Activated CD4-positive, alpha-beta T cell treated with anti-CD3 and anti-CD28 coated beads, Interleukin-2, amount 50 U/mL, for 24 hours (primary cell): ENCODE data around the gene COX11.
A peak's percentile ranks its signal among the peaks of the same experiment; 100 is the strongest.

Source experiments
- DNase-seq, 2 donors: peaks; one replicate each; pipeline ENCODE4 v3.0.0-alpha.2; 2020; ENCODE audit warnings: low read depth in 1 of 2, low spot score in 1 of 2

COX11 gene

GRCh38 chr17:54968988-54969332 is 506 bp upstream of the COX11 start:
- DNase-seq, result peak in 1 of 2 donors; percentile 9

GRCh38 chr17:54967621-54968261 is 713 bp downstream of the COX11 start:
- peak in 1 of 2 donors; percentile 21 for DNase-seq

GRCh38 chr17:54956791-54957190 is 11.7 kb downstream of the COX11 start:
- DNase-seq, result no peak

- DNase-seq, result no peak
Observed at GRCh38 chr17:54951286-54951685, 17.2 kb downstream of the COX11 start.

- no peak for DNase-seq
Observed at GRCh38 chr17:54950116-54950515, 18.3 kb downstream of the COX11 start.

- DNase-seq, result no peak
Observed at GRCh38 chr17:54948380-54948779, 20.1 kb downstream of the COX11 start.

- DNase-seq, result no peak
Observed at GRCh38 chr17:54947396-54947795, 21.1 kb downstream of the COX11 start.

GRCh38 chr17:54945671-54946070 is 22.8 kb downstream of the COX11 start:
- DNase-seq, result no peak

- no peak for DNase-seq
Observed at GRCh38 chr17:54945231-54945630, 23.2 kb downstream of the COX11 start.

GRCh38 chr17:54944796-54945195 is 23.7 kb downstream of the COX11 start:
- no peak for DNase-seq

- DNase-seq, result no peak
Observed at GRCh38 chr17:54941285-54941684, 27.2 kb downstream of the COX11 start.

- DNase-seq, result no peak
Observed at GRCh38 chr17:54937426-54937825, 31.0 kb downstream of the COX11 start.

- DNase-seq, result no peak
Observed at GRCh38 chr17:54937018-54937417, 31.4 kb downstream of the COX11 start.

- DNase-seq, result no peak
Observed at GRCh38 chr17:54935471-54935870, 33.0 kb downstream of the COX11 start.

- DNase-seq, result no peak
Observed at GRCh38 chr17:54933921-54934320, 34.5 kb downstream of the COX11 start.

GRCh38 chr17:54932711-54933110 is 35.7 kb downstream of the COX11 start:
- DNase-seq, result no peak

- DNase-seq, result no peak
Observed at GRCh38 chr17:54927525-54927924, 40.9 kb downstream of the COX11 start.

GRCh38 chr17:54924405-54924804 is 44.0 kb downstream of the COX11 start:
- no peak for DNase-seq

- DNase-seq, result no peak
Observed at GRCh38 chr17:54920819-54921218, 47.6 kb downstream of the COX11 start.

- DNase-seq, result no peak
Observed at GRCh38 chr17:54919425-54919824, 49.0 kb downstream of the COX11 start.

GRCh38 chr17:54916721-54917120 is 51.7 kb downstream of the COX11 start:
- no peak for DNase-seq
